NCI-H128 (cell line): ENCODE data around the gene ABCF1.

Source experiments
- DNase-seq: peaks from one replicate; lab custom pipeline; 2025; ENCODE audit not compliant: unreplicated experiment; lab: John Stamatoyannopoulos, UW

Gene ABCF1

DNA sequence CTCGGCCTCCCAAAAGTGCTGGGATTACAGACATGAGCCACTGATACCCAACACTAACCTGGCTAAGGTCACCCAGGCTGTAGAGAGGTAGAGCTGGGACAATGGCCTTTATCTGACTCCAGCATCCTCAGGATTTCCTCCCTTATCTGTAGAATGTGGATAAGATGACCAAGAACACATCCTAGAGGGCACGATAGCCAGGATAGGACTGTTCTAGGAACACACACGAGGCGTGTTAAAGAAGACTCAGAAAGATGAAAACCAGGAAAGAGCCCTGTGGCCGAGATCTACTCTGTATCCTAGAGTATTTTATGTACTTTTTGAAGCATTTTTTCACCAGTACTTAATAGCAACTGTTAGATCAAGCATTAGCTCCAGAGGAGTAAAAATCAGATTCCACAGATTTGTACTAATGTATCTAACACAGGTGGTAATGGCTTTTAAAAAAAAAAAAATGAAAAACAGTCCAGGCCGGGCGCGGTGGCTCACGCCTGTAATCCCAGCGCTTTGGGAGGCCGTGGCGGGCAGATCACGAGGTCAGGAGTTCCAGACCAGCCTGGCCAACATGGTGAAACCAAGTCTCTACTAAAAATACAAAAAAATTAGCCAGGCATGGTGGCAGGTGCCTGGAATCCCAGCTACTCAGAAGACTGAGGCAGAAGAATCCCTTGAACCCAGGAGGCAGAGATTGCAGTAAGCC, 28.5 kb downstream of the ABCF1 start:
- DNase-seq = no peak

DNA sequence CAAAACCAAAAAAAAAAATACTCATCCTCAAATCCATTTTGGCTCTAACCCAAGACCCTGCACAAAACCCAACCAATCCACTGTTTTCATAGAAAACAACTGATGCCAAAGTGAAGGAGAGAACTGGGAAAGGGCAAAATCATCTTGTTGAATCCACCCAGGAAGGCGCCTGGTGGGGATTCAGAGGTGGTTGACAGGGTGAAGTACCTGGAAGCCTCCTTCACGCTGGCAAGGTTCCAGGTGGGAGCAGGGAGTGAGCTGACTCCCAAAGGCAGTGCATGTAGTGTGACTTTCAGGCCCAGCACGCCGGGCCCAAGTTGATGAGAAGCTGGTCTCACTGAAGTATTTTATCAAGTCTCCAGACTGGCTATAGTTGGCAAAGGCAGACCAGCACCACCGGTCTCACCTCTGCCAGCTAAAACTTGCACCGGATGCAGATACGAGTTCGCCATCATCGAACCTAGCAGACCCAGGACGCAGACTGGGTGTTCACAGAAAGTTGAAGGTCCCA, 29.3 kb downstream of the ABCF1 start:
- DNase-seq = no peak

DNA sequence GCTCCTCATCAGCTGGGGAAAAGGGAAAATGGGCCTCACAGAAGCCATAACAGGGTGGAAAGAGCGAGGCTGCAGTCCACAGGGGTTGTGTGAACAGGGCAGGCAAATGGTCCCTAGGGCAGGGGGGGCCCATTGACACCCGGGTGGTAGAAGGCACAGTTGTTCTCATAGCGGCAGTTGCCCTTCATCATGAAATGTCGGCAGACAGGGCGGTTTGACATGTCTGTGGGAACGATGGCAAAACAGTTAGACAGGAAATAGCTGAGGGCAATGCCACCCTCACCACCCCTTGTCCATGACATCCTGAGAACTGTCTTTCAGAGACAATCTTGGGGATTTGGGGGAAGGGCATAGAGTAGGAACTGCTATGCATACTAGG, 30.2 kb downstream of the ABCF1 start:
- no peak for DNase-seq

DNA sequence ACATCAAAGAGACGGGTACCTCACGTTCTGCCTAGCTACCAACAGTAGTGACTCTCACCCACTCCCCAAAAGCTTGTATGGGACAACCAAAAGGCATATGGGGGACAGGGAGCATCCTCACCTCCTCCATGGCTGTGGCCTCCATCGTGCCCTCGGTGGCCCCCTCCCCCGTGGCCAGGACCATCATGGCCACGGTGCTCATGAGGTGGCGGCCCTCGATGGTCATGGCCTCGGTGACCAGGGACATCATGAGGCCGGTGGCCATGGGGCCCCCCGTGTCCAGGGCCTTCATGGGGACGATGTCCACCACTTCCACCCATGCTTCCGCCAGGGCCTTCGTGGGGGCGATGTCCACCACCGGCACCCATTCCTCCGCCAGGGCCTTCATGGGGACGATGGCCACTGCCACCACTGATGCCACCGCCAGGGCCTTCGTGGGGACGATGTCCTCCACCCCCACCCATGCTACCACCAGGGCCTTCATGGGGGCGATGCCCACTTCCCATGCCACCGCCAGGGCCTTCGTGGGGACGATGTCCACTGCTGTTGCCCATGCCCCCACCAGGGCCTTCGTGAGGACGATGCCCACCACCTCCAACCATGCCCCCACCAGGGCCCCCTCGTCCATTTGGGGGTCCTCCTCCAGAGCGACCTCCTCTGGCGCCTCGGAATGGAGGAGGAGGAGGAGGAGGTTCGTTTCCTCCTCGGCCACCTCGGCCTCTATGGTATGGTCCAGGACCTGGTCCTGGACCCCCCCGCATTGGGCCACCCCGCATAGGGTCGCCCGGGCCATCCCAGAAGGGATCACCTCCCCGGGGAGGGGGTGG, 30.8 kb downstream of the ABCF1 start:
- DNase-seq = no peak

DNA sequence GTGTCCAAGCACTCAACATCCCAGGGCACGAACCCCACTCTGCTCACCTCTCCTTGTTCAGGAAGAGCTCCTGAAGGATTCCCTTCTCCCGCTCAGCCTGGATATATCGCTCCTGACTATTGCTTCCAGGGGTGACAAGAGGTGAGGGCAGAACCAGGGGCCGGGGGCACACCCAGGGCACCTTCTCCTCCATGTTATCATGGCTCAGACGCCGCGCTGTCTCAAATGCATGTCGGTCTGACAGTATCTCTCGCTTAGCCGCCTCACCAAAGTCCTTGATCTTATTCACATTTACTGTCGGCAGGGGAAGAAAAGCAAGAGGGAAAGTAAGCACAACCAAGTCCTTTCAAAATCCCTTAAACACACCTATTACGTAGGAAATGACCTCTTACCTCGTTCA, 32.7 kb downstream of the ABCF1 start:
- DNase-seq = no peak

DNA sequence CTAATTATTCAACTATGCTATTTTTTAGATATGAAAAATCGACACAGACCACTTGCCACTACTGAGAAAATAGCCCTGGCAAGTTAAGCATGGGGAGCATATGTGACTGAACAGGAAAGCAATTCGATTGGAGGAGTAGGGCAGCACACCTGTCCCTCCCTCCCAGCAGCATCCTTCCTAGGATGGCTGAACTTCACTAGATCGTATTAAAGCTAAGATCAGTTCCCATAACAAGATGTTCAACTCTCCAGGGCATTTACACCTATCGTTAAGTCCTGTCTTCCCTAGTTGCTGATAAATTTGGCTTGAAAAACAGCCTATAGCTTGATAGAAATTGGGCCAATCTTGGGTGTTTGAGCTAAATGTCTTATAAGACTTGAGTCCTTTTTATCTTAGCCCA, 38.8 kb downstream of the ABCF1 start:
- DNase-seq = no peak

DNA sequence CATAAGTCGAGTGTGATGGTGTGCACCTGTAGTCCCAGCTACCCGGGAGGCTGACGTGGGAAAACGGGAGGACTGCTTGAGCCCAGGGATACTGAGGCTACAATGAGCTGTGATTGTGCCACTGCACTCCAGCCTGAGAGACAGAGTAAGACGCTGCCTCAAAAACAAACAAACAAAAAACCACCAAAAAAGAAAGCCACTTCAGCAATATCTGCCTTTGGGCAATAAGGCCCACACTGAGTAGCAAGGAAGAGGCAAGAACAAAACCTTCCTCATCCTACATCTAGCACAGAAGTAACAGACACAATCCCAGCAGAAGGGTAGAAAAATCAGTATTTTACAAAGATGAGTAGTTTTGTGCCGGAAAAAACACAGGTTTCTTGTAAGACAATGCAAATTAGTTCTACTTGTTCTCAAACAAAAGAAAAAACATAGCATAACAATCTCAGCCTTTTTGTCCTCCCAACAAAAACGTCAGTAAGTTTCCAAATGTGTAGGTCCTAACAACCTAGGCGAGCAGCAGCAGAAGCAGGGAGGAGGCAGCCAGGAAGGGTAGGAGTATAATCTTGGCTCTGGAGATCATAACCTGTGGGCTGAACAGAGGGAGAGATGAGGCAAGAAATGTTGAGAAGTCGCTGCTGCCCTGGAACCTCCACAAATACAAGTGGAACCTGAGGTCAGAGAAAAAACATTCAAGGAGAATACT, 40.1 kb downstream of the ABCF1 start:
- no peak for DNase-seq

DNA sequence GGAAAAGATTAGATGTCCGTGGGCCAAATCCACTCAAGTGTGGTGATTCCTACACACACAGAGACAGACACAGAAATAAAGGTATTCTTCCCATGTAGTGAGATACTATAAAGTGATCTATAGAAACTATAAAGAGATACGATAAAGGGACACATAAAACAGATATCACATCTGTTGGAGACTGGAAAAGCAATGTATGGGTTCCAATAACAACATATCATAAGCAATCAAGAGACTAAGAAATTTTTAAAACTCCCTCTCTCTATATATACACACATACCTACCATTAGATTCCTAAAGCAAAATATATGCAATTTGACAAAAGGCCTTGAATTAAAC, 40.6 kb downstream of the ABCF1 start:
- no peak for DNase-seq

DNA sequence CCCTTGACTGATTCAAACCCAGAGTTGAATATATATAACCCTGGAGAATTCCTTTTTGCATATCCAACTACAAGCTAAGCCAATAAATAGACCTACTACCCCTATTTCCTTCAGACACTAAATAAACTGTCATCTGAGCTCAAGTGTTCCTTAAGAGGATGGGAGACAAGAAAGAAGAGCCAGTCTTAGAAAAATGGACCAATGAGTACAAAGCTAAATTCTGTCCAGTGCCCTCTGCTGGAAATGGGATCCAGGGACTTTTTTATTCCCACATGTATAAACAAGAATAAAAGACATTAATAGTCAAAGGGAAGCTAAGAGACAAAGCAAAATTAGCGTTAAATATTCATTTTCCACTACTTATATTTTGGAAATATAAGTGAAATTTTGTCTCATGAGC, 41.0 kb downstream of the ABCF1 start:
- DNase-seq = no peak

DNA sequence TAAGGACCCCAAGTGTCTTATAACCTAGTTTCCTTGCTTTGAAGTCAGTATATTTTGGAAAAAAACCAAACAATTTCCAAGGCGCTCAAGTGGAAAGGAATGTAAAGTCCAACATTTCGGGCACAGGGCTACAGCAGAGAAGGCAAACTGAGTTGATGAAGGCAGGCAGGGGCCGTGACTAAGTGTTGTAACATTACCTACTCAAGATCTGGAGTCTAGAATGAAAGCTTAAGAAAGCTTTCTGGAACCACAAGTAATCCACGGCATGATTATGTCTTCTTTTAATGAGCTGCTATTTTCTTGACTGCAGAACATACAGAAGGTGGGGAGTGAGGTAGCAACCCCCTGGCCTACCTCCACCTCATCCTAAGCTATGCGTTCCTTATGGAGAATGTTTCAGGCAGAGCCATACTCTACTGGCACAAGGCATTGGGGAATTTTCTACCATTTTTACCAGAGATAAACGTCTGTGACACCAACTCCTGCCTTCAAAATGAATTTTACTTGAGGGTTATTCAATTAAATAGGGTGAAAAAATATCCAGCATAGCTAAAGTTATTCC, 41.5 kb downstream of the ABCF1 start:
- no peak for DNase-seq

DNA sequence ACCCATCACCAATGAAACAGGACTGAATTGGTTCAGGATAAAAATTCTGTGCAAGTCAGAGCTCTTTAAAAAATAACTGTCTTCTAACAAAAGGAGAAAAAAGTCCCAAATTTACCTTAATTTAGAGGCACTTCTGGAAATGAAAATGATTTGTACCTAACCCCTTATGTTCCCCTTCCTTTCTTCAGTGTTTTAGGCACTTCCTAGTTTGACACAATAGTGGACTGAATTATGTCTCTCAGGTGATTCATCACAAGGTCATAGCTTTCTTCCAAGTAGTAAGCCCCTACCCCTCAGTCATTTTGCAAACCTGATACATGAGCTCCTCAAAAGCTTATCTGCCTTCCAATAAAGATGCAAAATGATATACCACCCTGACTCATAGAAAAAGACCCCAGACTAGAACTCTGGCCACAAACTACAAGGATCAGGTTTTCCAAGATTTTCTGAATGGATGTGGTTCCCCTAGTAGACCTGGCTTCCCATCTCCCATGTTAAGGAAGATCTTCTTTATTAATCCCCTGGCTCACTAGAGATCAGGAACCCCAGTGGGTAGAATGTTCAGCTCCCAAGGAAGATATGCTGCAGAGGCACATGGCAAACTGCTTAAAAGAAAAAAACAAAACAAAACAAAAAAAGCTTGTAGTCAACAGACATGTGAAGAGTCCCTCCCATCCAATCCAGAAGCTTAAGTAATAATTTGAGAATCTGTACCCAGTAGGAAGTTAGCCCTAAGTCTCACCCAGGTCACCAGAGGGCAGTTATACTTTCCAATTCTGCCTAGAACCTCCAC, 42.2 kb downstream of the ABCF1 start:
- no peak for DNase-seq

DNA sequence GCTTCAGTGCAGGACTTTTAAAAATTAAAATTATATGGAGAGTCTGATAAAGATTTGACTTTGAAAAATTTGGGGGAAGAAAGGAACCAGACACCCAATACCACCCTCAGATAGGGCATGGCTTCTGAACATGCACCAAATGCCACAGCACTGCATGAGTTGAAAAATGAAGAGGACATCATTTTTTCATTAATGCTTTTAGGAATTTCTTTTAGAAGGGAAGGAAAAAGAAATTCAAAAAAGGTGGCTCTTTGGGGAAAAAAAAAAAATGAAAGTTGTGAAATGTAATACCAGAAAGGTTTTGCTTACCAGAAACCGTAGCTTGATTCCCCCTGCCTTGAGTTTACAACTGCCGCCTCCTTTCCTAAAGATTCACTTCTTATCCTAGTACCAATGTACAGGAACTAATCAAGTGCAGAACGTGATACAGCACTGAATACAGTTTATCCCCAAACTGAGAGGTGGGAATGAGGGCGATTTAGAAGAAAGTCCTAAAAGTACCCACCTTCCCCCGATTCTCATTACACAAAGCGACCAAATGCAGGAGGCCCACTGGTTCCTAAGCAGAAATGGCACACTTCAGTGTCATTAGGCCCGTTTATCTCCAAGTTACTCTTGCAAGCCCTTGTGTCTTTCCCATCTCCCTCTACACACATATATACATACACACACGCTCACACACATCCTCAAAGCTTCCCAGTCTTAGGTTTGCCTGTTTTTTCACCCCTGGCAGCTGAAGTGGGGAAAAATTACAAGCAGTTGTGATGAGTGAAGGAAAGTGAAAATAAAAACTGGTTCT, 43.0 kb downstream of the ABCF1 start:
- no peak for DNase-seq

DNA sequence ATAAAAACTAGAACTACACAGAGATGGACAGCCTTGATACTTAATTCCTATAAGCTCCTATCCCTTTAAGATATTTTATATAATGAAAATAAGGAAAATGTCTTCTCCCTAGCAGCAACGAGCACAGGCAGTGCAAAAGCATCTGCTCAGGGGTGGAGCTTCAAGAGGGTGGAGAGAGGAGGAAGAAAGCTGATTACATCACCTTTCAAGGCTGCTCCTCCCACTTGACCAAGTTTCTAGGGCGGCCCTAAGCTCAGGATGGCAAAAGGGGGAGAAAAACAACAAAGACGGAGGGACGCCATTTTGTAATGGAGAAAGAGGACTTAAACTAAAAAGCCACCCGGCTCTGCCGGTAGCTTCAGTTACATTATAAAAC, 43.6 kb downstream of the ABCF1 start:
- peak; percentile 87 for DNase-seq

DNA sequence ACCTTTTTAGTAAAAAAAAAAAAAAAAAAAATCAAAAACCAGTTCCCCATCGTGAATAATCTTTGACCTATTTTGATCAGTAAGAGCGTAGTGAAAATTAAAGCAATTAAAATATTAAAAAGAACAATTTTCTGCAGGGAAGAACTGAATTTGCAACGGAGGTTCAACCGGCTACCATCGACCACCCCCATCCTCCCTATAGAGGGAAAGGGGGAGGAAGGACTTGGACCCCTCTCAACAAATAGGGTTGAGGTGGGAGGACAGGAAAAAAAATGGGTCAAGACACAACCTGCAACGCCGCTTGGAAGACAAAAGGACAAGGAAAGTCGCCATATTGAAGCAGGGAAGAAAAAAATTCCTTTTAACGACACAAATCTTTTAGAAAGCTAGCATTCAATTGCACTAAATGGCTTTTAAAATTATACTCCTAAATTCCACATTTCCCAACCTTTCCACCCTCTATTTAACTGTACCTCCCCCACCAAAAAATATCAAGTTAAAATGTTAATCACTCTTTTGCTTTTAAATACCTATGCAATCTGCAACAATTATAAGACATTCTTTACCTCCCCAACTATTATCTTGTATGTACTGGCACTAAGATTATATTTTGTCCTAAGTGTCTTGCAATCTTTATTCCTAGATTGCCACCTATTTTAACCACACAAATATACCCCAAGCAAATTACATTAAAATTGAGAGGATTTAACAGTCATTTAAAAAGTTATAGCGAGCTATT, 44.1 kb downstream of the ABCF1 start:
- DNase-seq = peak; percentile 40

DNA sequence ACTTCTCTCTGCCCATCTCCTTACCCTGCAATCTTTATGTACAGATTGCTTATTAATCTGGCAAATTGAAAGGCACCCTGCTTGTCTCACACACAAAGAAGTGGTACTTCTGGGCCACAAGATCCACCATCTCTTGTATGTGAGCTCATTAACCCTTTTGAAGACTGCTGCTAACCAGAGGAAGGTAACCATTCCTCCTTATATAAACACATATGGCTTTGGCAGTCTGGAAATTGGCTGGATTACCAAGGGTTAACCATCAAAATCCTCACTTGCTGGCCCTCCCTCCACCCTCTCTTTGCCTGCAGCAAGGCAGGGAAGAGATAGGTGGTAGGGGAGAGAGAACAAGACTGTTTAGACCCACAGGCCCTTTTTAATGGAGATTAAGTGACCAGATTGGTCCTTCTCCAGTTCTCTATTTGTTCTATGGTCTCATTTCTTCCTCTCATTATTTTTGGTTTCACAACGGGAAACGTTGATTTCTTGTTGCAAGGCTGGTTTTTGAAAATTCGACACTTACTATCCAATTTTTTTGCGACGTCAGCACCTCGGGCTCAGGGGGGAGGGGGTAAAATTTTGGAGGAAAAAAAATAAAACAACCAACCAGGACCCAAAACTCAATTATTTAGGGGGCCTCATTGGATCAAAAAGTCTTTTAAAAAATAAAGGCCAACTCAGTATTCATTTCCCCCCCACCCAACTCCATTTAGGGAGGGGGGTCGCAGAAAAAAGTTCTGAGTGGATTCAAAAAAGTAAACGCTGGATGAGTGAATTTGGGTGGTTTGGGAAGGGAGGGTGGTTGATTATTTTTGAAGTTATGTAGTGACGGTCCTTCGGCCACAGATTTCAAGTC, 44.9 kb downstream of the ABCF1 start:
- DNase-seq = peak; percentile 17

DNA sequence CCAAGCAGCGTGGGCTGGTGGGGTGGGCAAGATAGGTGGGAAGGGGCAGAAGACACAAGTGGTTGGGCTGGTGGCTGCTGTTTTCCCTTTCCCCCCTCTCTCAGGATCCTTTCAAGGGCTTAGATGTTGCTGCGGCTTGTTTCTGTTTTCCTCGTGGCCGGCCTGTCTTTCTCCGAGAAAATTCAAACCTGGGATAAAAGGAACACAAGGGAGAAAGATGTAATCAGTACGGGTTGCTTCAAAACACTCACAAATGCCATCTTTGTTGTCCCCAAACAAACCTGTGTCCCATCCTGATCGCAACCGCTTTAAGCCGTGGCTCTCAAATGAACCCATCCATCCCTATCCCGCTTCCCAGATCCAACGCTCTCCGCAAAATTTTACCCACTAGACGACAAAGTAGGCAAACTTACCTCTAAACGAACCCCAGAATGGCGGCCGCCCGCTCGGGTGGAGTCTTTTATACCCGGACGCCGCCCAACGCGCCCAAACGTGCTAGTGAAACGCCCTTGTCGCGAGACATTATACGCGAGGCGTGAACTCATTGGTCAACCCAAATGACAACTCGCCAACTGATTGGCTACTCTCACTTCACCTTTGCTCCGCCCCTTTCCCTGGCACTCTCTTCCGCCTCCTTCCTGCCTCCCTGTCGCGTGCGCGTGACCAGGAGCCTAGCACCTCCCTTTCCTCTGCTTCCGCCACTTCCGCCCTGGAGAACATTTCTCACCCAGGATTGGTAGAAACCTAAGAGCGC, 45.7 kb downstream of the ABCF1 start, which contains the start of gene PPP1R10:
TSS of gene PPP1R10 (minus strand) at position 433 of the 754 bp plus-strand sequence. CDS start 7,299 bp downstream, outside the sequence.
- peak; percentile 99 for DNase-seq

DNA sequence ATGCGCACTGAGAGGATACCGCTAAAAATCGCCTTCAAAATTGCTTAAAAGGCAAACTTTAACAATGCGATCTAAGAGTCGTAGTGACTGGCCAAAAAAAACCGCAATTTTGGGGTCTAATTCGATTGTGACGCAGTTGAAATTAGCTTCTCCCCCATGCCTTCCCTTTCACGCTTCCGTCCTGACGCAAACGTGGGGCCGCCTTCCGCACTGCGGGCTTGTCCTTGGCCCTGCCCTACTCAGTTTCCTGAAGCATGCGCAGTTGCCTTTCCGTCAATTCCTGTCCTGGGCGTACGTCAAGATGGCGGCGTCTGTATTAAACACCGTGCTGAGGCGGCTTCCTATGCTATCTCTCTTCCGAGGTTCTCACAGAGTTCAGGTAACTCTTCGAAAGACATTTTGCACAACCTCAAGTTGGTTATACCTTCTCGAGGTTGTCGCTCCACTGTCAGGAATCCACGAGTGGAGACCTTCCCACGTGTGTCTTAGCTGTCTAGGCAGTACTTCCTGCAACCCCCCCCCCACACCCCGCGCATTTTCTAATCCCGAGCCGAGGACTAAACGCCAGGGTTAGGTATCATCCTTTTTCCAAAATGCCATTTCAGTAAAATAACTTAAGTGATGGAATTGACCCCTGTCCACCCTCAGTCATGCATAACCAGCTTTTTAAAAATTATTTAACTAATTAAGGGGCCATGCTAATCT, 46.5 kb downstream of the ABCF1 start, which contains the start of gene MRPS18B:
TSS of gene MRPS18B (plus strand) at position 276 of the 705 bp plus-strand sequence. CDS start at position 302, 26 bp downstream.
- peak; percentile 97 for DNase-seq
